H1 (cell line): ENCODE measurements around the gene FAIM2. TPM values are rescaled to one million over a fixed set of nuclear protein-coding genes. Genes with fewer than 3 reads are reported as not detected.

Experiments used
- BACH1 ChIP-seq: IDR thresholded peaks from 2 replicates; pipeline ENCODE4 v1.6.1; 2012; ENCODE audit warnings: low read length, improper control_type of control experiment
- CHD1 ChIP-seq: IDR thresholded peaks from 2 replicates; pipeline ENCODE4 v1.6.1; 2012; ENCODE audit warnings: low read depth, low read length, improper control_type of control experiment
- CHD2 ChIP-seq: IDR thresholded peaks from 2 replicates; pipeline ENCODE4 v1.6.1; 2012; ENCODE audit warnings: low read length, improper control_type of control experiment
- EZH2 ChIP-seq: fragments of 200-600 bp; sonication (generic); IDR thresholded peaks from 2 replicates; pipeline ENCODE4 v1.7.1; 2012; ENCODE audit warnings: low read depth, mild to moderate bottlenecking, moderate library complexity, low read length, inconsistent platforms; ENCODE audit not compliant: severe bottlenecking
- JUND ChIP-seq: IDR thresholded peaks from 2 replicates; pipeline ENCODE4 v1.6.1; 2011; ENCODE audit warnings: mild to moderate bottlenecking, improper control_type of control experiment, low read length
- NANOG ChIP-seq: IDR thresholded peaks from 2 replicates; pipeline ENCODE4 v1.6.1; 2011; ENCODE audit warnings: low read length, low read depth, mild to moderate bottlenecking, inconsistent platforms; ENCODE audit not compliant: insufficient read depth, poor library complexity, severe bottlenecking
- SP2 ChIP-seq: IDR thresholded peaks from 2 replicates; pipeline ENCODE4 v1.6.1; 2012; ENCODE audit warnings: mild to moderate bottlenecking, low read length, inconsistent platforms
- polyA plus RNA-seq, 7 experiments: library from polyadenylated mRNA; depleted of rRNA in 3 of 7; stranded (reverse) in 5 of 7; unstranded in 2 of 7; fragments of >200 nt in 5 of 7; fragments of 200-250 nt in 2 of 7; gene quantifications; 1 replicate in 5 of 7; 2 replicates in 1 of 7; 4 replicates in 1 of 7; pipeline versions ENCODE4 v1.2.1 to v1.2.3, GENCODE V29; 2011 to 2013; ENCODE audit warnings: missing spikeins in 2 of 7, mixed read lengths in 2 of 7
- total RNA-seq: library from RNA; stranded (reverse); fragmentation: NEBNext Ultra II Directional; extraction: Animal tissue kit (Norgen Biotek cat#: 25700); gene quantifications from 2 replicates; pipeline ENCODE4 v1.2.1, GENCODE V29; 2021

The FAIM2 gene
- total and polyA plus RNA-seq, 2 of the 8 experiments (the other 6 are each of a cell fraction or from before 2014, with no cell fraction given) = 0.89 to 1.3 TPM

DNA sequence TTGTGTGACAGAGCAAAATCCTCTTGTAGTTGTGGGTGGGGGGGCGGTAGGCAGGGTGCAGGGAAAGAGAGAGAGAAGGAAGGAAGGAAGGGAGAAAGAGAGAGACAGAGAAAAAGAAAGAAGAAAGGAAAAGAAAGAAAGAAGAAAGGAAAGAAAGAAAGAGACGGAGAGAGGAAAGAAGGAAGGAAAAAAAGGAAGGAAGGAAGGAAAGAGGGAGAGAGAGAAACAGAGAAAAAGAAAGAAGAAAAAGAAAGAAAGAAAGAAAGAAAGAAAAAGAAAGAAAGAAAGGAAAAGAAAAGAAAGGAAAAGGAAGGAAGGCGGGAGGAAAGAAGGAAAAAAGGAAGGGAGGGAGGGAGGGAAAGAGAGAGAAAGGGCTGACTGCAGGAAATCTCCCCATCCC is 17.6 kb upstream of the FAIM2 start (continued):
- TF ChIP-seq EZH2 = no peak
- TF ChIP-seq CHD2 = no peak
- no peak for TF ChIP-seq BACH1
- no peak for TF ChIP-seq JUND
- no peak for TF ChIP-seq NANOG
- TF ChIP-seq SP2 = no peak
- TF ChIP-seq CHD1 = no peak
